GM10248 (cell line): ENCODE results near the gene PRXL2B.

ENCODE experiments used
- CTCF ChIA-PET: fragments of 300-600 bp; sonication (Branson Sonifier 250); formaldehyde crosslinking; extraction: SDS; loops from one replicate; lab custom pipeline; 2021; ENCODE audit warnings: antibody characterized with exemption; lab: Yijun Ruan, JAX
- POLR2A ChIA-PET: fragments of 350-650 bp; sonication (Branson Sonifier 250); formaldehyde crosslinking; extraction: SDS; loops from one replicate; lab custom pipeline; 2020; ENCODE audit warnings: antibody characterized with exemption; lab: Yijun Ruan, JAX
- DNase-seq: peaks from one replicate; pipeline ENCODE4 v3.0.0; 2012; ENCODE audit errors: extremely low spot score
- TF ChIP-seq, protein P1 (sequence below): IDR thresholded peaks from 2 replicates; pipeline ENCODE4 v1.5.1; 2012; ENCODE audit warnings: mild to moderate bottlenecking, low read depth; ENCODE audit errors: extremely low read depth, missing control alignments, control extremely low read depth

The PRXL2B gene

DNA sequence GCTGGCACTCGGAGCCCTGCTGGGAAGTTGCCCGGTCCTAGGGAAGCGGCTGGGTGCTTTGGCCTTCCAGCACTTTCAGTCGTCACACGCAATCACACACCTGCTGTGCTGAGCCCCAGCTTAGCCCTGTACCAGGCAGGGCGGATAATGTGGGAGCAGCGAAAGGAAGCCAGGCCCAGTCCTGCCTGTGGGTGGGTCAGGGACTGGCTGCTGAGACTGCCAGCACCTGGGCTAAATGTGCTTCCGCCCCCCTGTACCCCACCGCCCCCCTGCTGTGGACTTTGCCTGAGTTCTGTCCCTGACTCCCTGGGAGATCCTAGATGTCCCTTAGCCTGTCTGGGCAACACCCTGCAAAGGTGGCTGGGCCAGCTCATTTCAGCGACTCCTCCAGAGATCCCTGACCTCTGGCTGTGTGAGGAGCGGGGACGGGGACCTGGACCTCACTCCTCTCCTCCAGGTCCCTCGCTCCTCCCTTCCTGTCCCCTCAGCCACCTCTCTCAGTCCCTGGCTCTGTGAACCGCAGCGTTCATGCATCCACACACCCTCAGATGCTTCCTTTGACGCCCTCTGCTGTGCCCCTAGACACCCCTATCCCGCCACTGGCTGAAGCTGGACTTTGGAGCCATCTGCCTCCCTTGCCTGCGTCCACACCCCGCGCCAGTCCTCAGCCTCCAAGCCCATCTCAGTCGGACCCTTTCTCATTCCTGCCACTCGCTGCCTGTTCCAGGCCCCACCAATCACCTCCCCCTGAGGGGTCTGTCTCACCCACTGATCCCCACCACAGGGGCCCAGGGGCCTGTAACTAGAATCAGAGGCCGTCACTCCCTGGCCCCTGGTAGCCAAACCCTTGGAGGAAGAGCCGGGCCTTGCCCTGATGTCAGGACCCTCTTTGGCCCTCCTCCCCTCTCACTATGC is 44.8 kb downstream of the PRXL2B start:
- no peak for DNase-seq
- POLR2A ChIA-PET, result no interaction called here
- CTCF ChIA-PET, result no interaction called here
- TF ChIP-seq, protein P1, sequence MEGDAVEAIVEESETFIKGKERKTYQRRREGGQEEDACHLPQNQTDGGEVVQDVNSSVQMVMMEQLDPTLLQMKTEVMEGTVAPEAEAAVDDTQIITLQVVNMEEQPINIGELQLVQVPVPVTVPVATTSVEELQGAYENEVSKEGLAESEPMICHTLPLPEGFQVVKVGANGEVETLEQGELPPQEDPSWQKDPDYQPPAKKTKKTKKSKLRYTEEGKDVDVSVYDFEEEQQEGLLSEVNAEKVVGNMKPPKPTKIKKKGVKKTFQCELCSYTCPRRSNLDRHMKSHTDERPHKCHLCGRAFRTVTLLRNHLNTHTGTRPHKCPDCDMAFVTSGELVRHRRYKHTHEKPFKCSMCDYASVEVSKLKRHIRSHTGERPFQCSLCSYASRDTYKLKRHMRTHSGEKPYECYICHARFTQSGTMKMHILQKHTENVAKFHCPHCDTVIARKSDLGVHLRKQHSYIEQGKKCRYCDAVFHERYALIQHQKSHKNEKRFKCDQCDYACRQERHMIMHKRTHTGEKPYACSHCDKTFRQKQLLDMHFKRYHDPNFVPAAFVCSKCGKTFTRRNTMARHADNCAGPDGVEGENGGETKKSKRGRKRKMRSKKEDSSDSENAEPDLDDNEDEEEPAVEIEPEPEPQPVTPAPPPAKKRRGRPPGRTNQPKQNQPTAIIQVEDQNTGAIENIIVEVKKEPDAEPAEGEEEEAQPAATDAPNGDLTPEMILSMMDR, result no peak

DNA sequence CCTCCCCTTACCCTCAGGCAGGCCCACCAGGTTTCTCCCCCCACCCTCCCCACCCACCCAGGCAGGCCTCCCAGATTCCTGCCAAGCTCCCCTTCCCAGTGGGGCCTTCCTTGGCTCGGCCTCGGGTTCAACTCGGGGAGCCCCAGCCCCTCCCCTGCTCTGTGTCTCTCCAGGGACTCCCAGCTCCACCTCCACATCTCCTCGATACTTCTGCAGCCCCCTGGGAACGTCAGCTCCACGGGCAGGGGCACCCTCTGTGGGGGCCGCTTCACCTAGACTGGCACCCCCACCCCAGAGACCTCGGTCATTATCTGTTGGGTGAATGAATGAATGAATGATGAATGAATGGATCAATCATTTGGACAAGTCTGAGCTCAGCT is 45.5 kb downstream of the PRXL2B start:
- no peak for DNase-seq
- TF ChIP-seq, protein P1, result no peak
- POLR2A ChIA-PET, result no interaction called here

DNA sequence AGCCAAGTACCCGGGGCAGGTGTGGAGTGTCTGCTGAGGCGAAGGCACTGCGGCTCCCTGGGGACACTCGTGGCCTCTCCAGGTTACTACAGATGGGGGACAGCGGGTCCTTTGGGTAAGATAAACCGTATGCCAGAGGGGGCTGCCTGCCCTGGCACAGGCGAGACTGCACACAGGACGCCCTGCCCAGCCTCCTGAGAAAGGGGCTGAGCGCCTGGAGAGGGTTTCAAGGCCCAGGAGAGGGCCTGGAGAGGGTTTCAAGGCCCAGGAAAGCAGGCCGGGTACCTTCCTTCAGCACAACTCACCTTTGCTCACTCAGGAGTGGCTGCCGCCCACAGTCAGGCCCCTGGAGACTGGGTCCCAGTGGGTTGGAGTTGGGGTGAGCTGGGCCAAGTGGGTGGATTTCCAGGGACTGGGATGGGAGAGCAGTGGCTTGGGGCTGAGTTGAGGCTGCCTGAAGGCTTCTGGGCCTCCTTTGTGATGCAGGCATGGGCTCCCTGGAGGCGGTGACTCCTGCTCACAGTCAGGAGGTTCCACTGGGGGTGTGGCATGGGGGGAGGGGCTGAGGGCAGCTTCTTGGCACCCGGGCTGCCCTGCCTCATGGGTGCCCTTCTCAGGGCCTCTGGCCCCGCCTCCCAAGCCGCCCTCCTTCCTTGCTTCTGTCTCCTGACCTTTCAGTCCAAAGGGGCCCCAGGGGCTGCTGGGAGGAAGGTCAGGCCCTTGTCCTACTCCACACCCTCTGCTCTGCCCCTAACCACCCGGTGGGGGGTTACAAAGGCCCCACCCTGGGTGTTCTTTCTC is 46.2 kb downstream of the PRXL2B start, which contains the start of gene MMEL1:
Gene MMEL1, minus strand, starts transcription at position 456 of the 801 bp plus-strand sequence. CDS start 3,532 bp downstream, outside the sequence.
- ChIA-PET CTCF (interaction anchor here (0.8 kb wide), 1 partner anchor 184 kb away, joined by 3 read pairs; no protein-coding TSS in a partner anchor), POLR2A (no interaction called here)
- peak; percentile 18 for DNase-seq
- TF ChIP-seq, protein P1, result no peak

More for the DNA sequence above, 45.5 kb downstream of the PRXL2B start:
- CTCF ChIA-PET, result no interaction called here

DNA sequence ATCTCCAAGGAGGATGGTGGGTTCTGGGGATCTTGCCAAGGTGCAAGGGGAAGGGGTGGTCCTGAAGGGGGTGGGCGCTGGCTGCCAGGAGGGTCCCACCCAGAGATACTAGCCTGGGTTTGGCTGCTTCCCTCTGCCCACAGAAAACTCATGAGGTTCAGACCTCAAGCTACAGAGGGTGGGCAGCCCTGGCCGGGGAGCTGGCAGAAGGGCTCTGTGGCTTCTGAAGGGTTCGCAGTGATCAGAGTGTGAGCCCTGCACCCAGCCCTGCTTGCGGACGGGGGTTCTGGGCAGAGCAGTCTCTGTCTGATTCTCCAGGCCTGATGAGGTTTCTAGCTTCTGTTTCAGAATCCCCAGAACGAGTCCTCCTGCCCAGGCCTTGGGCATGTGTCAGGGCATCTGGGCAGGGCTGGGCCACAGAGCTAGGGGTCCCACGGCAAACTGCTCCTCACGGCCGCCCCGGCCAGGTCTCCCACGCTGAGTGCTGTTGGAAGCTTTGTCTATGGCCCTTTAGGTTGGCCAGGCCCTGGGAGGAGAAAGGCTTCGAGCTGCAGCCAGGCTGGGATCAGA is 46.9 kb downstream of the PRXL2B start:
- POLR2A ChIA-PET, result no interaction called here
- TF ChIP-seq, protein P1, result no peak
- CTCF ChIA-PET, result interaction anchor here (0.8 kb wide), 1 partner anchor 185 kb away, joined by 3 read pairs; no protein-coding TSS in a partner anchor
- no peak for DNase-seq

DNA sequence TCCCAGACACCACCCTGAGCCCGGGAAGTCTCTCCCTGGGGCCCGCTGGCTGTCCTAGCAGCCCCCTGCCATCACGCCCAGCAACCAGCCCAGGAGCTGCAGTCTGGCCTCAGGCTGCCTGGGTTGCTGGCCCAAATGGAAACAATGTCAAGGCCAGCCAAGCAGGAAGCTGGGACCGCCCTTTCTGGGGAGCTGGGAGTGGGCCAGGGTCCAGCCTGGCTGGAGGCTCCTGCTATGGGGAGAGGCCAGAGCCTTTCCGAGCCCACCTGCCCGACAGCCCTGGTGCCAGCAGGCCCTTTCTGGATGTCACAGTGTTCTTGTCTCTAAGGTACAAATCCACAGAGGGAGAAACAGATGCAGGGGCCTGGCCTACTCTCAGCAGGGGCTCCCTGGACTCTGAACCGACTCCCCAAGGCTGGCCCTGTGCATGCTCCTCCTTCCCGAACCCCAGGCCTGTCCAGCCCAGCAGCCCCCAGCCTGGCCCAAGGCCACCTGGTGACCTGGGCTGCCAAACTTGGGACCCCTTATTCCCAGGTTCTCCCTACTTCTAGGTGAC is 47.4 kb downstream of the PRXL2B start:
- TF ChIP-seq, protein P1, result no peak
- peak; percentile 17 for DNase-seq
- ChIA-PET POLR2A (no interaction called here), CTCF (interaction anchor here (0.8 kb wide), 1 partner anchor 185 kb away, joined by 3 read pairs; no protein-coding TSS in a partner anchor)

DNA sequence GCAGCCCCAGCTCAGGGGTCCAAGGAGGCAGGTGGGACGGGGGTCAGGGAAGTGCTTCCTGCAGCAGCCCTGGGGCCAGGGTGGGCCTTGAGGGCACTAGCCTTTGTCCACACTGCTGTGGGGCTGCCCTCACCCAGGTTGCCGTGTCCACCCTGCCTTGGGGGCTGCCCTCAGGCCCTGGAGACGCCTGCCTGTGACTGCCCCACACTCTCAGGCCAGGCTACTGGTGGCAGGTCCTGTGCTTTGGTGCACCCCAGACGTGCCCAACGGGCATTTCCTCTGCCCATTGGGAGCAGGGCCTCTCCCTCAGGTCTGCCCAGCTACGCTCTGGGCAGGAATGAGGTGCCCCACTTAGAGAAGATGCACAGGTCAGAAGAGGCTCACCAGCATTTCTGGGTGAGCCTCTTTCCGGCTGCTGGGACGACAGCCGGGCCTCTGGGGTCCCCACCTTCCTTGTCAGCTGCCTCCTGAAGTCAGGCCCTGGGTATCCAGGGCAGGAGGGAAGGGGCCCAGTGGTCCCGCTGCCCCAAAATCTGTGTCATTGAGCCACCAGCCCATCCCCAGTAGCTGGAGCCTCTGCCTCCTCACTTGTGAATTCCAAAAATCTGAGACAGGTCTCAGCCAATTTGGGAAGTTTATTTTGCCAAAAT is 48.9 kb downstream of the PRXL2B start:
- peak; percentile 15 for DNase-seq
- ChIA-PET POLR2A (no interaction called here), CTCF (no interaction called here)
- TF ChIP-seq, protein P1, result no peak
